HepG2 (cell line): ENCODE results near the gene NKAIN2. TPM values are rescaled to one million over a fixed set of nuclear protein-coding genes. Genes with fewer than 3 reads are reported as not detected.
"Not testable (repeated sequence)": the region's sequence is repeated elsewhere in the genome, so short reads cannot be mapped to it uniquely, and the experiment has no call there.

Source experiments
- ATAC-seq: fragments of 200-7000 bp; cut with Tn5 transposase; 3 replicates; pipeline ENCODE4 v1.9.1; 2020; ENCODE audit warnings: mild to moderate bottlenecking, moderate library complexity
- BruUV-seq: library from RNA; stranded (reverse); fragments of 400-500 nt; replicated peaks from 2 replicates; lab custom pipeline; 2021; lab: Mats Ljungman, UMichigan
- CTCF ChIA-PET: fragments of 300-600 bp; formaldehyde crosslinking; extraction: SDS; loops from one replicate; lab custom pipeline; 2021; ENCODE audit warnings: low total read pairs, inconsistent platforms, low intra/inter-chr PET ratio; lab: Yijun Ruan, JAX
- POLR2A ChIA-PET: fragments of 350-600 bp; sonication (Branson Sonifier 250); formaldehyde crosslinking; loops from one replicate; lab custom pipeline; 2020; ENCODE audit warnings: antibody characterized with exemption, inconsistent platforms; lab: Yijun Ruan, JAX
- DNase-seq: peaks from one replicate; pipeline ENCODE4 v3.0.0-alpha.2; 2015; ENCODE audit warnings: low spot score
- FAIRE-seq: peaks from 3 replicates; lab custom pipeline; 2011; peaks lifted over from hg19 to GRCh38; lab: Jason Lieb, UNC
- H2AFZ ChIP-seq: one replicate; pipeline ENCODE4 v1.6.1; 2011; ENCODE audit warnings: low read length, inconsistent platforms
- H3K27ac ChIP-seq: fragments of 300-600 bp; 3 replicates; pipeline ENCODE4 v1.8.0; 2011; ENCODE audit warnings: mixed run types, mild to moderate bottlenecking, mixed read lengths, low read length, inconsistent platforms; ENCODE audit not compliant: insufficient read depth; ENCODE audit errors: extremely low read length
- H3K27me3 ChIP-seq, 2 experiments: fragments of 200-600 bp in 1 of 2; 2 replicates in 1 of 2; 3 replicates in 1 of 2; pipeline versions ENCODE4 v1.6.0 to v1.8.0; 2011; ENCODE audit warnings: low read length in 2 of 2, mild to moderate bottlenecking in 2 of 2, moderate library complexity in 2 of 2, inconsistent platforms in 1 of 2; ENCODE audit not compliant: insufficient read depth in 2 of 2, control insufficient read depth in 1 of 2
- H3K36me3 ChIP-seq, 2 experiments: fragments of 200-600 bp in 1 of 2; replicated peaks in 1 of 2; 2 replicates in 1 of 2; 3 replicates in 1 of 2; pipeline versions ENCODE4 v1.5.1 to v1.8.0; 2011; ENCODE audit warnings: low read length in 2 of 2, inconsistent platforms in 1 of 2; ENCODE audit not compliant: insufficient read depth in 2 of 2, control insufficient read depth in 1 of 2
- H3K4me1 ChIP-seq: 2 replicates; pipeline ENCODE4 v1.5.1; 2012; ENCODE audit warnings: low read length, inconsistent platforms; ENCODE audit not compliant: insufficient read depth
- H3K4me2 ChIP-seq: 2 replicates; pipeline ENCODE4 v1.6.0; 2011; ENCODE audit warnings: low read depth, low read length, inconsistent platforms
- H3K4me3 ChIP-seq, 3 experiments: fragments of 200-600 bp in 1 of 3; sonication (generic), shearing (Covaris generic) in 1 of 3; replicated peaks in 1 of 3; 2 replicates each; pipeline ENCODE4 v1.5.1; 2011 to 2016; ENCODE audit warnings: low read length in 3 of 3, inconsistent platforms in 2 of 3, low read depth in 2 of 3, mild to moderate bottlenecking in 2 of 3, control low read depth in 1 of 3, mixed read lengths in 1 of 3; ENCODE audit not compliant: insufficient read depth in 1 of 3
- H3K79me2 ChIP-seq: one replicate; pipeline ENCODE4 v1.6.1; 2011; ENCODE audit warnings: low read length, inconsistent platforms; ENCODE audit not compliant: insufficient read depth
- H3K9ac ChIP-seq: 2 replicates; pipeline ENCODE4 v1.6.0; 2011; ENCODE audit warnings: mild to moderate bottlenecking, low read depth, low read length, inconsistent platforms; ENCODE audit not compliant: insufficient read depth
- H3K9me3 ChIP-seq: 2 replicates; pipeline ENCODE4 v1.5.1; 2012; ENCODE audit warnings: mild to moderate bottlenecking, low read length
- H4K20me1 ChIP-seq: 2 replicates; pipeline ENCODE4 v1.6.0; 2011; ENCODE audit warnings: inconsistent platforms, mild to moderate bottlenecking, low read length, moderate library complexity; ENCODE audit not compliant: insufficient read depth
- ARNTL ChIP-seq: sonication (generic); formaldehyde crosslinking; IDR thresholded peaks from 2 replicates; pipeline ENCODE4 v1.4.0; 2020; ENCODE audit warnings: mild to moderate bottlenecking, missing genetic modification reagents
- ATF7 ChIP-seq, 2 experiments: fragments of 450-650 bp in 1 of 2; sonication (generic) in 1 of 2; formaldehyde crosslinking in 1 of 2; IDR thresholded peaks; 2 replicates each; pipeline versions ENCODE4 v1.4.0 to v1.6.1; 2016 to 2020; ENCODE audit warnings: antibody characterized with exemption in 1 of 2, mild to moderate bottlenecking in 1 of 2, missing genetic modification reagents in 1 of 2
- KAT2B ChIP-seq: fragments of 150-350 bp; IDR thresholded peaks from 2 replicates; pipeline ENCODE4 v1.6.1; 2014; ENCODE audit warnings: low read depth, low read length, borderline replicate concordance
- NAIF1 ChIP-seq: sonication (generic); formaldehyde crosslinking; IDR thresholded peaks from 2 replicates; pipeline ENCODE4 v1.5.0; 2020; ENCODE audit warnings: mild to moderate bottlenecking, missing genetic modification reagents, borderline replicate concordance
- NFYC ChIP-seq: IDR thresholded peaks from 2 replicates; pipeline ENCODE4 v1.6.1; 2016; ENCODE audit warnings: missing genetic modification reagents, missing compliant biosample characterization
- SMYD3 ChIP-seq: sonication (generic); formaldehyde crosslinking; IDR thresholded peaks from 2 replicates; pipeline ENCODE4 v1.8.1; 2023; ENCODE audit warnings: mild to moderate bottlenecking, missing genetic modification reagents
- ZFP37 ChIP-seq: sonication (generic); formaldehyde crosslinking; IDR thresholded peaks from 2 replicates; pipeline ENCODE4 v1.4.0; 2020; ENCODE audit warnings: missing genetic modification reagents, borderline replicate concordance
- ZNF264 ChIP-seq: sonication (generic); formaldehyde crosslinking; IDR thresholded peaks from 2 replicates; pipeline ENCODE4 v1.4.0; 2020; ENCODE audit warnings: missing genetic modification reagents
- WGBS: methylation state at CpG from one replicate; pipeline ENCODE4 v1.1.6; 2017; ENCODE audit warnings: low lambda C conversion rate; 5-methylcytosine and 5-hydroxymethylcytosine counted together
- in situ Hi-C: cut with HindIII; loops from 2 replicates; pipeline ENCODE4 v1.10.0; 2017; ENCODE audit warnings: low pct_unique_long_range_greater_than_20kb; ENCODE audit not compliant: extremely low pct_ligation_motif_present
- intact Hi-C: fragments of 100-400 bp; cut with micrococcal nuclease; formaldehyde crosslinking; loops from one replicate; pipeline ENCODE4 v1.10.0; 2022; ENCODE audit not compliant: unreplicated experiment
- polyA plus RNA-seq, 8 experiments: library from polyadenylated mRNA; depleted of rRNA in 3 of 8; stranded (reverse) in 7 of 8; unstranded in 1 of 8; fragments of >200 nt; fragmentation: Illumina TruSeq in 4 of 8; extraction: Trizol in 4 of 8; gene quantifications; 2 replicates each; pipeline versions ENCODE4 v1.2.1 to v1.2.3, GENCODE V29; 2011 to 2016; ENCODE audit warnings: low read depth in 4 of 8, missing spikeins in 1 of 8, mixed read lengths in 1 of 8; ENCODE audit not compliant: insufficient read depth in 1 of 8
- total RNA-seq, 5 experiments: library from RNA; depleted of rRNA; stranded (reverse); fragments of >200 nt; fragmentation: Illumina TruSeq; extraction: Trizol; gene quantifications; 2 replicates each; pipeline ENCODE4 v1.2.3, GENCODE V29; 2016; ENCODE audit warnings: low read depth in 1 of 5
- TF ChIP-seq, protein P1 (sequence below): sonication (generic); formaldehyde crosslinking; IDR thresholded peaks from 2 replicates; pipeline ENCODE4 v1.4.0; 2020; ENCODE audit warnings: missing genetic modification reagents
- TF ChIP-seq, protein P2 (sequence below): IDR thresholded peaks from 2 replicates; pipeline ENCODE4 v1.6.1; 2016; ENCODE audit warnings: missing compliant biosample characterization, missing genetic modification reagents, borderline replicate concordance
- TF ChIP-seq, protein P3 (sequence below): sonication (generic); formaldehyde crosslinking; IDR thresholded peaks from 2 replicates; pipeline ENCODE4 v1.4.0; 2020; ENCODE audit warnings: missing genetic modification reagents
- TF ChIP-seq, protein P4 (sequence below): sonication (generic); formaldehyde crosslinking; IDR thresholded peaks from 2 replicates; pipeline ENCODE4 v1.4.0; 2020; ENCODE audit warnings: low read depth, mild to moderate bottlenecking, missing genetic modification reagents

The NKAIN2 gene
- total and polyA plus RNA-seq, 2 of the 13 experiments (the other 11 are each of a cell fraction or from before 2014, with no cell fraction given) = not detected

DNA sequence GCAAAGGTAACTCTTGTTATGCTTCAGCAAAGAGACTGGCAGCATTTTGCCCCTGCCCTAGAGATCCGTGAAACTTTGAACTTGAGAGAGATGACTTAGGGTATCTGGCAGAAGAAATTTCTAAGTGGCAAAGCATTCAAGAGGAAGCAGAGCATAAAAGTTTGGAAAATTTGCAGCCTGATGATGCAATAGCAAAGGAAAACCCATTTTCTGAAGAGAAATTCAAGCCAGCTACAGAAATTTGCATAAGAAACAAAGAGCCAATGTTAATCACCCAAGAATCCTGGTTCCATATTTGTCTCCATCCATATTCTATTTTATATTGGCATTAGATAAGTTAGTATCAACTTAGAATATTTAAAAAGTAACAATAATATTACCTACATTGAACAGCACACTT, 934.1 kb downstream of the NKAIN2 start:
- H3K4me3 ChIP-seq; CTCF ChIA-PET; BruUV-seq; H4K20me1 ChIP-seq; intact Hi-C loops; H3K27me3 ChIP-seq; FAIRE-seq; ATAC-seq; H2AFZ ChIP-seq; H3K79me2 ChIP-seq; H3K4me2 ChIP-seq; H3K4me1 ChIP-seq; in situ Hi-C loops; H3K27ac ChIP-seq; DNase-seq; H3K36me3 ChIP-seq; POLR2A ChIA-PET; H3K9ac ChIP-seq; TF ChIP-seq ATF7 (CRISPR knock-in tag; IDR thresholded peaks at IDR 0.05): not testable (repeated sequence)
- TF ChIP-seq ATF7 (IDR thresholded peaks at IDR 0.05) = peak; percentile 30; the same call in 1 of the 2 replicates
- 0% methylated on average over 1 of the region's 1 CpG for WGBS
- peaks cover 20% of the 10 kb centered on the region for H3K9me3 ChIP-seq

DNA sequence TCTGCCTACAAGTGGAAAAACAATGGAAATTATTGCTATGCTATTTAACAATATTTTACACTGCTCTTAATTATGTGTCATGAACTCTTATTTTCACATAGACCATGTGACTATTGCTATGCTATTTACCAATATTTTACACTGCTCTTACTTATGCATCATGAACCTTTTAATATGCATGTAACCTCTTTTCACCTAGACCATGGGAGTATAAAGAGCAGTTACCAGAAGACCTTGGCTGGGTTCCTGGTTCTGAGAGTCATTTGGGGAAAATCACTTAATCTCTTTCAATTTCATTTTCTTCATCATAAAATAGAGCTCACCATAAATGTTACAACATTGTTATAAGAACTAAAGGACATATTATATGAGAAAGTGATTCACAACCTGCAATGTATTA, 934.8 kb downstream of the NKAIN2 start:
- Histone ChIP-seq H4K20me1 (no peaks in the 10 kb centered on the region), H3K27ac (no peak overlapping the region), H3K9me3 (peaks cover 18% of the 10 kb centered on the region; the same call in 1 of the 2 replicates), H2AFZ (no peak overlapping the region), H3K27me3 (no peaks in the 10 kb centered on the region), H3K9ac (no peak overlapping the region), H3K4me3 (no peak overlapping the region), H3K4me1 (no peaks in the 10 kb centered on the region), H3K36me3 (no peaks in the 10 kb centered on the region), H3K4me2 (no peak overlapping the region), H3K79me2 (no peaks in the 10 kb centered on the region)
- intact Hi-C loops (no loop called here), in situ Hi-C loops (no loop called here)
- ChIA-PET POLR2A (no interaction called here), CTCF (no interaction called here)
- no TSS peak for BruUV-seq
- FAIRE-seq (no peak), ATAC-seq (no peak), DNase-seq (no peak)
- TF ChIP-seq ARNTL (CRISPR knock-in tag) (no peak), KAT2B (no peak), SMYD3 (no peak), NFYC (CRISPR knock-in tag) (no peak), ZNF264 (no peak), NAIF1 (CRISPR knock-in tag) (no peak), ZFP37 (CRISPR knock-in tag) (no peak)
- TF ChIP-seq, protein P1, sequence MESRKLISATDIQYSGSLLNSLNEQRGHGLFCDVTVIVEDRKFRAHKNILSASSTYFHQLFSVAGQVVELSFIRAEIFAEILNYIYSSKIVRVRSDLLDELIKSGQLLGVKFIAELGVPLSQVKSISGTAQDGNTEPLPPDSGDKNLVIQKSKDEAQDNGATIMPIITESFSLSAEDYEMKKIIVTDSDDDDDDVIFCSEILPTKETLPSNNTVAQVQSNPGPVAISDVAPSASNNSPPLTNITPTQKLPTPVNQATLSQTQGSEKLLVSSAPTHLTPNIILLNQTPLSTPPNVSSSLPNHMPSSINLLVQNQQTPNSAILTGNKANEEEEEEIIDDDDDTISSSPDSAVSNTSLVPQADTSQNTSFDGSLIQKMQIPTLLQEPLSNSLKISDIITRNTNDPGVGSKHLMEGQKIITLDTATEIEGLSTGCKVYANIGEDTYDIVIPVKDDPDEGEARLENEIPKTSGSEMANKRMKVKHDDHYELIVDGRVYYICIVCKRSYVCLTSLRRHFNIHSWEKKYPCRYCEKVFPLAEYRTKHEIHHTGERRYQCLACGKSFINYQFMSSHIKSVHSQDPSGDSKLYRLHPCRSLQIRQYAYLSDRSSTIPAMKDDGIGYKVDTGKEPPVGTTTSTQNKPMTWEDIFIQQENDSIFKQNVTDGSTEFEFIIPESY (CRISPR knock-in tag) = no peak
- TF ChIP-seq, protein P2, sequence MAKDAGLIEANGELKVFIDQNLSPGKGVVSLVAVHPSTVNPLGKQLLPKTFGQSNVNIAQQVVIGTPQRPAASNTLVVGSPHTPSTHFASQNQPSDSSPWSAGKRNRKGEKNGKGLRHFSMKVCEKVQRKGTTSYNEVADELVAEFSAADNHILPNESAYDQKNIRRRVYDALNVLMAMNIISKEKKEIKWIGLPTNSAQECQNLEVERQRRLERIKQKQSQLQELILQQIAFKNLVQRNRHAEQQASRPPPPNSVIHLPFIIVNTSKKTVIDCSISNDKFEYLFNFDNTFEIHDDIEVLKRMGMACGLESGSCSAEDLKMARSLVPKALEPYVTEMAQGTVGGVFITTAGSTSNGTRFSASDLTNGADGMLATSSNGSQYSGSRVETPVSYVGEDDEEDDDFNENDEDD (CRISPR knock-in tag) = no peak
- TF ChIP-seq, protein P3, sequence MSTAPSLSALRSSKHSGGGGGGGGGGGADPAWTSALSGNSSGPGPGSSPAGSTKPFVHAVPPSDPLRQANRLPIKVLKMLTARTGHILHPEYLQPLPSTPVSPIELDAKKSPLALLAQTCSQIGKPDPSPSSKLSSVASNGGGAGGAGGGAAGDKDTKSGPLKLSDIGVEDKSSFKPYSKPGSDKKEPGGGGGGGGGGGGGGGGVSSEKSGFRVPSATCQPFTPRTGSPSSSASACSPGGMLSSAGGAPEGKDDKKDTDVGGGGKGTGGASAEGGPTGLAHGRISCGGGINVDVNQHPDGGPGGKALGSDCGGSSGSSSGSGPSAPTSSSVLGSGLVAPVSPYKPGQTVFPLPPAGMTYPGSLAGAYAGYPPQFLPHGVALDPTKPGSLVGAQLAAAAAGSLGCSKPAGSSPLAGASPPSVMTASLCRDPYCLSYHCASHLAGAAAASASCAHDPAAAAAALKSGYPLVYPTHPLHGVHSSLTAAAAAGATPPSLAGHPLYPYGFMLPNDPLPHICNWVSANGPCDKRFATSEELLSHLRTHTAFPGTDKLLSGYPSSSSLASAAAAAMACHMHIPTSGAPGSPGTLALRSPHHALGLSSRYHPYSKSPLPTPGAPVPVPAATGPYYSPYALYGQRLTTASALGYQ (CRISPR knock-in tag) = no peak
- TF ChIP-seq, protein P4, sequence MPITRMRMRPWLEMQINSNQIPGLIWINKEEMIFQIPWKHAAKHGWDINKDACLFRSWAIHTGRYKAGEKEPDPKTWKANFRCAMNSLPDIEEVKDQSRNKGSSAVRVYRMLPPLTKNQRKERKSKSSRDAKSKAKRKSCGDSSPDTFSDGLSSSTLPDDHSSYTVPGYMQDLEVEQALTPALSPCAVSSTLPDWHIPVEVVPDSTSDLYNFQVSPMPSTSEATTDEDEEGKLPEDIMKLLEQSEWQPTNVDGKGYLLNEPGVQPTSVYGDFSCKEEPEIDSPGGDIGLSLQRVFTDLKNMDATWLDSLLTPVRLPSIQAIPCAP (CRISPR knock-in tag) = no peak
